H1 (cell line): ENCODE measurements around the gene PPP2R2C. TPM values are rescaled to one million over a fixed set of nuclear protein-coding genes. Genes with fewer than 3 reads are reported as not detected.

Source experiments
- FOSL1 ChIP-seq: IDR thresholded peaks from 2 replicates; pipeline ENCODE4 v1.6.1; 2011; ENCODE audit warnings: mild to moderate bottlenecking, low read depth, low read length, moderate library complexity; ENCODE audit not compliant: insufficient read depth
- polyA plus RNA-seq, 7 experiments: library from polyadenylated mRNA; depleted of rRNA in 3 of 7; stranded (reverse) in 5 of 7; unstranded in 2 of 7; fragments of >200 nt in 5 of 7; fragments of 200-250 nt in 2 of 7; gene quantifications; 1 replicate in 5 of 7; 2 replicates in 1 of 7; 4 replicates in 1 of 7; pipeline versions ENCODE4 v1.2.1 to v1.2.3, GENCODE V29; 2011 to 2013; ENCODE audit warnings: missing spikeins in 2 of 7, mixed read lengths in 2 of 7
- total RNA-seq: library from RNA; stranded (reverse); fragmentation: NEBNext Ultra II Directional; extraction: Animal tissue kit (Norgen Biotek cat#: 25700); gene quantifications from 2 replicates; pipeline ENCODE4 v1.2.1, GENCODE V29; 2021

PPP2R2C gene
- total and polyA plus RNA-seq, 2 of the 8 experiments (the other 6 are each of a cell fraction or from before 2014, with no cell fraction given) = 6.4 TPM

DNA sequence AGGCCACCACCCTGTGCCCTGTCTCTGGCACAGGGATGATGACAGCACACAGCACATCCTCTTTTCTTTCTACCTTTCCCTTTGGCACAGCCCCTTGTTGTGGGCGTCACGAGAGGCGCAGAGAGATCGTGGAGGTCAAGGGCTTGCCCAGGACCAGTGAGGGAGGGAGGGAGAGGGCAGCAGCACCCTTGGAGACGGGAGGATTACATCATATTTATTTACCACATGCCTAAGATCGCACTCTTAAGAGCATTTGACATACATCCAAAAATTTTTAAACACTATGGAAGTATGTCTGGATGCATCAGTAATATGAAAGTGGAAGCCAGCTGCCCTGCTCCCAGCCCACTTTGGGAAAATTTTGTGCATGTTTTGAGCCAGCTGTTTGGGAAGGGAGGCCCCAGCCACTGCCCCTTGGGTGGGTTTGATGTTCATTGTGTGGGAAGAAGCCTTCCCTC, 190.1 kb downstream of the PPP2R2C start (continued):
- TF ChIP-seq FOSL1 = no peak
- TF ChIP-seq, all 59 proteins: peak for 0
